GM12873 (cell line): ENCODE results near the gene RBBP7.

ENCODE experiments used
- TF ChIP-seq, protein P1 (sequence below): IDR thresholded peaks from 2 replicates; pipeline ENCODE4 v1.5.1; 2012; ENCODE audit warnings: low read depth, mild to moderate bottlenecking, moderate library complexity, low read length, control low read depth; ENCODE audit not compliant: insufficient read depth; ENCODE audit errors: missing control alignments

RBBP7 gene

DNA sequence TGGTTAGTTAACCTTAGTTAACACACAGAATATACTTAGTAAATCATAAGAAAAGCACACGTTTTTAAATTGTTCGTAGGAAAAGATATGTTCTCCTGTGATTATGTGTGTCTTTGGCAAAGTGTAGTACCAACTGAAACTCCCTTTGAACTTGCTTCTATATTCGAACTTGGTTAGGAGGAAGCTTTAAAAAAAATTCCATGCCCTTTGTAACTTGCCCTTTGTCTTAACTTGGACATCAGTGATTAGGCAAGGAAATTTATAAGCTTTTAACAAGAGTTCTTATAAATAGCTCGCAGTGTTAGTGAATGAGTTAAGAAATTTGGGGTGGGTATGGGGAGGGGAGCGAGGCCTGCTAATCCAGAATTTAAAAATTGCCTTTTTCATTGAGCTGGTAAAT is 50.5 kb downstream of the RBBP7 start:
- TF ChIP-seq, protein P1, sequence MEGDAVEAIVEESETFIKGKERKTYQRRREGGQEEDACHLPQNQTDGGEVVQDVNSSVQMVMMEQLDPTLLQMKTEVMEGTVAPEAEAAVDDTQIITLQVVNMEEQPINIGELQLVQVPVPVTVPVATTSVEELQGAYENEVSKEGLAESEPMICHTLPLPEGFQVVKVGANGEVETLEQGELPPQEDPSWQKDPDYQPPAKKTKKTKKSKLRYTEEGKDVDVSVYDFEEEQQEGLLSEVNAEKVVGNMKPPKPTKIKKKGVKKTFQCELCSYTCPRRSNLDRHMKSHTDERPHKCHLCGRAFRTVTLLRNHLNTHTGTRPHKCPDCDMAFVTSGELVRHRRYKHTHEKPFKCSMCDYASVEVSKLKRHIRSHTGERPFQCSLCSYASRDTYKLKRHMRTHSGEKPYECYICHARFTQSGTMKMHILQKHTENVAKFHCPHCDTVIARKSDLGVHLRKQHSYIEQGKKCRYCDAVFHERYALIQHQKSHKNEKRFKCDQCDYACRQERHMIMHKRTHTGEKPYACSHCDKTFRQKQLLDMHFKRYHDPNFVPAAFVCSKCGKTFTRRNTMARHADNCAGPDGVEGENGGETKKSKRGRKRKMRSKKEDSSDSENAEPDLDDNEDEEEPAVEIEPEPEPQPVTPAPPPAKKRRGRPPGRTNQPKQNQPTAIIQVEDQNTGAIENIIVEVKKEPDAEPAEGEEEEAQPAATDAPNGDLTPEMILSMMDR = no peak

DNA sequence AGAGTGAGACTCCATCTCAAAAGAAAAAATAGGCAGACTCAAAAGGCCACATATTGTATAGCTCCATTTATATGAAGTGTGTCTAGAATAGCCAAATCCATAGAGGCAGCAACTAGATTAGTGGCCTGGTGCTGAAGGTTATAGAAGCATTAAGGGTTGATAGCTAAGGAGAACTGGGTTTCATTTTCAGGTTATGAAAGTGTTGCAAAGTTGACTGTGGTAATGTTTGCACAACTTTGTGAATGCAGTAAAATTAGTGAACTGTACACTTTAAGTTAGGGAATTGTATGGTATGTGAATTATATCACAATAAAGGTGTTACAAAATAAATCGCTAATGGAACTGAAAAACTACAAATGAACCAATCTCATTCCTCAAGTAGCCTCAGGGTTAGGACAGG is 55.6 kb downstream of the RBBP7 start:
- TF ChIP-seq, protein P1 = no peak

DNA sequence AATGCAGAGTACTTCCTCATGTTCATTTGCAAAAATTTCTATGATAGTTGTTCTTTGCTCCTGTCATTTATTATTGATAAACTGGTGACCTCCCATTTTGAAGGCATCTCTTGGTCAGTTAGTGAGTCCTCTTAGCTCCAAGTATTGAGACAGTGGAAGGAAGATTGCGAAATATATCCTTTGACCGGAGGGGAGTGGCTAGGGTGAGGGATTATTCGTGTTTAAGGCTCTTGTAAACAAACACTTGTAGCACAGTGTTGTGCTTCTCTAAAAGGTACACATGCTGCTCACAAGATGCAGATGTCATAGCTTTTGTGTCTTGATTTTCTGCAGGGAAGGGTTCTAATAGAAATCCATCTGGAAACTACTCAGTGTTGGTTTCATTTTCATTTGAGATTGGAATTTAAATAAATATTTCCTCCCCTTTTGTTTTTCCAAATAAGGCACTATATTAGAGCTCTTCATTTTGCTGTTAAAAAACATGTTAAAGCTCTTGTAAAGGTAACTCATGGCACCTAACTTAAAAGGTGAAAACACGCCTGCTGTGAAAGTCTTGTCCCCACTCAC is 62.1 kb downstream of the RBBP7 start:
- TF ChIP-seq, protein P1 = no peak

DNA sequence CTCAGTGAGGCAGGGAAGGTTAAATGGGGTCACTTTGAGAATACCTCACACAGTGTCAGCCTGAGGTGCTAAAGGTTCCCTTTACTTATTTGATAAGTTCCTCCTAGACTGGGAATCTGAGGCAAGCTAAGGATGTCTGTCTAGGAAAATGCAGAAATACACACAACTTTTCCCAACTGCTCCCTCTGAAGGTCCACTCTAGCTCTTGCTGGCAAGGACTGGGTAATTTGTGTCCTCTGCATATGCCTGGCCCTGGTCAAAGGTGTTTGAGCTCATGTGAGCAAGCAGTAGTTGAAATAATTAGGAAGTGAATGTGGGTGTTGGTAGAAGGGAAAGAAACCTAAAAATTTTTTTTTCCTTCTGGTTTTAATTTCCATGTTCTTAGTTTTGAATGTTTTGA is 62.6 kb downstream of the RBBP7 start:
- TF ChIP-seq, protein P1 = no peak

DNA sequence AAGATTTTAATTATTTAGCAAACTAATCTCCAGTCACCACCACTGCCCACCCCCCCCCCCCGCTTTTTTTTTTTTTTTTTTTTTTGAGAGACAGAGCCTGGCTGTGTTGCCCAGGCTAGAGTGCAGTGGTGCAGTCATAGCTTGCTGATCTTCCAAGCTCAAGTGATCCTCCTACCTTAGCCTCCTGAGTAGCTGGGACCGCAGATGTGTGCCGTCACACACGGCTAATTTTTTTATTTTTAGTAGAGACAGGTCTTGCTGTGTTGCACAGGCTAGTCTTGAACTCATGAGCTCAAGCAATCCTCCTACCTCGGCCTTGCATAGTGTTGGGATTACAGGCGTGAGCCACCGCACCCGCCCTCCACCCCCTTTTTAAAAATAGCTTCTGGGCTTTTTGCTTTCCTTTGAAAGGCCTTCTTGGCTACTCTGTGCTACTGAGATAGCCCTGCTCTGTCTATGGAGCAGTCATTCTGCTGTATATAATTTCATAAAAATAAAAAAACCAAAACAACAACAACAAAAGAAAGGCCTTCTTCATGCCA is 65.2 kb downstream of the RBBP7 start:
- TF ChIP-seq, protein P1 = no peak

DNA sequence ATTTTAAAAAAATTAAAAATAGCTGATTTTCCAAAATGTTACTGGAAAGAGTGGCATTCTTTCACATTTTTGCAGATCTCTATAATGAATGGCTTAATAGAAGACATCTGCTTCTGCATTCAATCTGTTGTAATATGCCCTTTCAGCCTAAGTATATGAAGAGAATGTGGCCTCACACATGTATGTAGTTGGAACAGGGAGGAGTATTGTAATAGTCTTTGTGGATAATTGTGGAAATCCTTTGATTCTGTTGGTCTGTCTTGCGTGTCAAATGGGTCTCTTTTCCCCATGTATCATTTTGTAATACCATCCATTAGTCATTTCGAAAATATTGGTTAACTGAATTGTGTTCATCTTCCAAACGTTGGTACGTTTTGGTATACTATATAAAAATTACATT is 72.3 kb downstream of the RBBP7 start:
- TF ChIP-seq, protein P1 = no peak

DNA sequence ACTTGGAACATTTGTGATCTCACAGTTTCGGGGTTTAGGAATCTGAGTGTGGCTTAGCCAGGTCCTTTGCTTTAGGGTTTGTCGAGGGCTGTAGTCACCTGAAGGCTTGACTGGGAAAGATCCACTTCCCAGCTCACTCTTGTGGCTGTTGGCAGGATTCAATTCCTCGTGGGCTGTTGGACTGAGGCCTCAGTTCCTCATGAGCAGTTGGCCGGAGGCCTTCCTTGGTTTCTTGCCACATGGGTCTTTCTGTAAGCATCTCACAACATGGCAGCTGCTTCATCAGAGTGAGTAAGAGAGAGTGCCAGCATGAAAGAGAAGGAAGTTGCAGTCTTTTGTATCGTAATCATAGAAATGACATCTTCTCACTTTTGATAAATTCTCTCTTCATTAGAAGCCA is 72.8 kb downstream of the RBBP7 start:
- TF ChIP-seq, protein P1 = no peak
